HPDE6-E6E7 (cell line): ENCODE results near the gene SFMBT1.

ENCODE experiments used
- DNase-seq: peaks from one replicate; pipeline ENCODE4 v3.0.0; 2011; ENCODE audit warnings: missing footprints; ENCODE audit errors: extremely low spot score

The SFMBT1 gene

DNA sequence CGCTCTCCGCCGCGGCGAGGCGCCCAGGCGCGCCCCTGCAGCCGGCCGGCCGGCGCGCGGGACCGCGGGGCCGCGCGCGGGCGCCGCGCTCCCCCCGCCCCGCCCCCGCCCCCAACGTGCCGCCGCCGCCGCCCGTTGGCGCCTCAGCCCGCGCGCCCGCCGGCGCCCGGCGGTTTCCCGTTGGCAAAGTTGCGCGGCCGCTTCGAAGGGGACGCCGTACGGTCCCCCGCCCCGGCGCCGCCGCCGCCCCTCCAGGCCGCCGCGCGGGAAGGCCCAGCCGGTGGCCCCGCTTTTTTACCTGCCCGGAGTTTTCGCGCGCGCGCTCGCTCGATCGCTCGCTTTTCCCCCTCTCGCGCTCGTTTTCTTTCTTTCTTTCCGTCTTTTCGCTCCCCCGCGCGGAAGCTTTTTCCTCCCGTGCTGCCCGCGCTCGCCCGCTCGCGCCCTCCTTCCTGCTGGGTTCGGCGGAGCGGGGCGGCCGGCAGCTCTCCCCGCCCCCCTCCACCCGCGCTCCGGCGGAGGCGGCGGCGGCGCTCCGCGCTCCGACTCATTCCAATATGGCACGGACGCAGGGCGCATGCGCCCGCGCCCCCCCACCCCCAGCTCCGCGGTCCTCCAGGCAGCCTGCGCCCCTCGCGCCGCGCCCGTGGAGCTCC lies at the start of gene SFMBT1:
TSS of gene SFMBT1 (minus strand) at position 556 of the 653 bp plus-strand sequence. CDS start 76,945 bp downstream, outside the sequence.
- DNase-seq, result peak; percentile 25

DNA sequence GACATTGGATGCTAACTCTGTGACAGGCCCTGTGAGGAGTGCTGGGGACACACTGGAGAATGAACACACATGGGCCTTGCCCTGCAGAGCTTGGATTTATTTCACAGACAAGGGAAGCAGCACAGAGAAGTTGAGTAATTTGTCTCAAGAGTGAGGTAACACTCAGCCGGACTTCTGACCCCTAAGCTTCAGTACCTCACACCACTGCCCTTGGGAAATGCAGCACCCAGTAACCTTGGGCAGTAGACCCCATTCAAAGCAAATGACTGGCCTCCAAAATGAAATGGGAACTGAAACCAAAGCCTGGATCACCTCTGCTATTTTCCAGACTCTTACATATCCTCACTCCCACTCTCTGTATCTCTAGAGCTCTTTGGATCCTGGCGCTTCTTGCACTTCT lies 47.1 kb upstream of the SFMBT1 start:
- DNase-seq, result no peak

GRCh38 chr3:53092216-53092615 lies 46.3 kb upstream of the SFMBT1 start:
- no peak for DNase-seq

- DNase-seq, result no peak
Measured at GRCh38 chr3:53091011-53091410, 45.1 kb upstream of the SFMBT1 start.

DNA sequence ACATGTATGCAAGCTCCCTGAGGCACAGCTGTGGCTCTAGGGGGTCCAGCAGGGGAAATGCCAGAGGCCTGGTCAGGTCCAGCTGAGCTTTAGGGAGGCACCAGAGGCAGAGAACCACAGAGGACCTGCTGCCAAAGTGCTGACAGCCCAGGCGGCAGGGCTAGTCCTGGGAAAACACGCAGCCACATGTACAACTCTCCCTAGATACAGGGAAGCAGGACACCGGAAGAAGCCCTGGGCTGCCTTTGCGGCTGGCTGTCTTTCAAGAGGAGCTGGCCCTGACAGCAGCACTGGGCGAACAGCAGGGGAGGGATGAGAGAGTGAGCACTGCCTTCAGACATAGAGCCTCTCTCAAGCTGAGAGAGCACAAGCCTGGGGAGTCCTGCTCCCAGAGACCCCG lies 43.6 kb upstream of the SFMBT1 start:
- DNase-seq, result peak; percentile 15

- DNase-seq, result no peak
Measured at GRCh38 chr3:53085476-53085875, 39.6 kb upstream of the SFMBT1 start.

DNA sequence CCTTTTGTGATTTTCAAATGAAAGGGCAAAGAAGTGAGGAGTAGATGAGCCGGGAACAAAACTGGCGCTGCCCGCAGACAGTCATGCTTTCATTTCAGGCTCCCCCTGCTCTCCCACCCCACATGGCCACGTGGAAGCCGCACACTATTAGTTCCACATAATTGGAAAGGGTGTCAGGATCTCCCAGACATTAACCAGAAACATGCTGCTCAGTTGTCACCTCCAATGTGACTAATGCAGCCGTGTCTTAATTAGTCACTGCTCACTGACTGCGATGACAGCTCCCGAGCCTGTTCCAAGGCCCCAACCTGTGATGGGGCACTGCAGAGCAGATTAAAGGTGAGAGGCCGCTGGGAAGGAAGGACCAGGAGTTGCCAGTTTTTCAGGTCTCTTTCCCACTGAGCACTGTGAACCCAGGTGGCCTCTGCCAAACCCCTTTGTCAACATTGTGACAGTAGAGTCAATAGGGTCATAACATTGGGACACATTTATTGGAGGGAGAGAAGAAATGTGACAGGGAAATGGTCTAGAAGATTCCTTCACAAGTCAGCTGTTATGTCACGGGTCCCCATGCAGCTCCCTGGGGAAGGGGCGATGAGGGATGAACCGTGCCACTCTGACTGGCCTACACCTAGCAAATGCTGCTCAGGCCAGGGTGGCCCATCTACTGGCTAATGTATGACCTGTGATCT lies 38.6 kb upstream of the SFMBT1 start:
- DNase-seq, result no peak

- DNase-seq, result no peak
Measured at GRCh38 chr3:53083949-53084309, 38.1 kb upstream of the SFMBT1 start.

GRCh38 chr3:53083521-53083920 lies 37.6 kb upstream of the SFMBT1 start:
- no peak for DNase-seq

- no peak for DNase-seq
Measured at GRCh38 chr3:53082736-53083135, 36.9 kb upstream of the SFMBT1 start.

GRCh38 chr3:53081318-53081717 lies 35.4 kb upstream of the SFMBT1 start:
- no peak for DNase-seq

- no peak for DNase-seq
Measured at GRCh38 chr3:53080612-53081205, 34.8 kb upstream of the SFMBT1 start.

GRCh38 chr3:53079791-53080555 lies 34.1 kb upstream of the SFMBT1 start:
- no peak for DNase-seq

- no peak for DNase-seq
Measured at GRCh38 chr3:53079147-53079546, 33.3 kb upstream of the SFMBT1 start.

GRCh38 chr3:53078656-53079055 lies 32.8 kb upstream of the SFMBT1 start:
- no peak for DNase-seq

GRCh38 chr3:53077476-53078220 lies 31.8 kb upstream of the SFMBT1 start:
- DNase-seq, result no peak

- DNase-seq, result no peak
Measured at GRCh38 chr3:53075743-53076140, 29.9 kb upstream of the SFMBT1 start.

GRCh38 chr3:53074761-53075742 lies 29.2 kb upstream of the SFMBT1 start:
- no peak for DNase-seq

- DNase-seq, result no peak
Measured at GRCh38 chr3:53074366-53074696, 28.5 kb upstream of the SFMBT1 start.

DNA sequence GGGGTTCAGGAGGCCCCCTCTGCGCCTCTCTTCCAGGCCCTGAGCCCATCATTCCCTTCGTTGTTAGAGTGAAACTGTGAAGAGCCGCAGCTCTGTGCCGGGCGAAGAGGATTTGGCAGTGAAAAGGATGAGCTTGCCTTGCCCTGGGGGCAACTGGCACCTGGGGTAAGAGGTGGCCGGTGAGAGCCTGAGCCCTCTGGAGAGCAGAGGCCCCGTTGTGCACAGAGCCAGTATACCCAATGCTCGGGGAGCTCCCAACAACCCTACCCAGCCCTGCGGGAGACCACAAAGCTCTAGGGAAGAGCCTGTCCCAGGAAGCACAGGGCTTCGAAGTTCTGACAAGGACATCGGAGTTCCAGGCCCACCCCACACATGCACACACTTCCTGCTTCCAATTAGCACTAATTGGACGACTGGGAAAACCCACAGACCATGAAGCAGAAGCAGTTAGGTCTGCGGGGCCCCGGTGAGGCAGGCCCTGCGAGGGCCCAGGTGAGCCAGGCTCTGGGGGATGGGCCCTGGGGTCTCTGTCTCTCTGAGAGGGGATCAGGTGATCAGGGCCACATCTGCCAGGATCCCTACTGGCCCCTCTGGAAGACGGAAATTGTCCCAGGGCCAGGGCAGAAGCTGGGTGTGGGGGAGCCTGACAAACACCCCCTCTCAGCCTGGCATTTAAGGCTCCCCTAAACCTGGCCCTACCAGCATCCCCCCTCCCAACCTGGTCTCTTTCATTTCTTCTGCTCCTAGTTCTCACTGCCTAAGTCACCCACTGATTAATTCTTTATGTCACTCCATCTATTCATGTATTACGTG lies 27.9 kb upstream of the SFMBT1 start:
- DNase-seq, result no peak
